GM19452 (cell line): ENCODE results near the gene NKPD1.

ENCODE experiments used
- ATAC-seq: cut with Tn5 transposase; IDR thresholded peaks from one replicate; pipeline ENCODE4 v1.9.1; 2021; ENCODE audit not compliant: unreplicated experiment

NKPD1 gene

GRCh38 chr19:45141203-45141900 is 19.4 kb downstream of the NKPD1 start:
- no peak for ATAC-seq

- ATAC-seq: no peak
Measured at GRCh38 chr19:45140533-45140932, 20.2 kb downstream of the NKPD1 start.

- no peak for ATAC-seq
Measured at GRCh38 chr19:45140144-45140503, 20.7 kb downstream of the NKPD1 start.

GRCh38 chr19:45139286-45140143 is 21.3 kb downstream of the NKPD1 start:
- ATAC-seq: no peak

- no peak for ATAC-seq
Measured at GRCh38 chr19:45138303-45138751, 22.5 kb downstream of the NKPD1 start.

GRCh38 chr19:45137179-45137761 is 23.5 kb downstream of the NKPD1 start:
- peak; percentile 70 for ATAC-seq

GRCh38 chr19:45136507-45137178 is 24.1 kb downstream of the NKPD1 start:
- no peak for ATAC-seq

GRCh38 chr19:45135176-45135885 is 25.5 kb downstream of the NKPD1 start:
- no peak for ATAC-seq

- ATAC-seq: no peak
Measured at GRCh38 chr19:45133661-45134060, 27.1 kb downstream of the NKPD1 start.

GRCh38 chr19:45130888-45131615 is 29.7 kb downstream of the NKPD1 start:
- ATAC-seq: no peak

GRCh38 chr19:45130236-45130635 is 30.5 kb downstream of the NKPD1 start:
- ATAC-seq: no peak

- no peak for ATAC-seq
Measured at GRCh38 chr19:45128806-45129205, 32.0 kb downstream of the NKPD1 start.

GRCh38 chr19:45128146-45128545 is 32.6 kb downstream of the NKPD1 start:
- ATAC-seq: no peak

- no peak for ATAC-seq
Measured at GRCh38 chr19:45126654-45127053, 34.1 kb downstream of the NKPD1 start.

- no peak for ATAC-seq
Measured at GRCh38 chr19:45125975-45126493, 34.7 kb downstream of the NKPD1 start.

GRCh38 chr19:45125360-45125759 is 35.4 kb downstream of the NKPD1 start:
- no peak for ATAC-seq

- ATAC-seq: no peak
Measured at GRCh38 chr19:45124021-45124420, 36.8 kb downstream of the NKPD1 start.

GRCh38 chr19:45123440-45123850 is 37.3 kb downstream of the NKPD1 start:
- no peak for ATAC-seq

- ATAC-seq: no peak
Measured at GRCh38 chr19:45122832-45123231, 38.0 kb downstream of the NKPD1 start.

- ATAC-seq: no peak
Measured at GRCh38 chr19:45121827-45122345, 38.9 kb downstream of the NKPD1 start.
